Ishikawa (cell line): Measurements from ENCODE around the gene ENG.

ENCODE experiments used
- CEBPB ChIP-seq: IDR thresholded peaks from 2 replicates; pipeline ENCODE4 v1.6.1; 2012
- EP300 ChIP-seq: IDR thresholded peaks from 2 replicates; pipeline ENCODE4 v1.6.1; 2012; ENCODE audit warnings: borderline replicate concordance
- TAF1 ChIP-seq: IDR thresholded peaks from 2 replicates; pipeline ENCODE4 v1.6.1; 2012; ENCODE audit warnings: low read depth, mild to moderate bottlenecking
- TEAD4 ChIP-seq: IDR thresholded peaks from 2 replicates; pipeline ENCODE4 v1.6.1; 2012
- TF ChIP-seq, protein P1 (sequence below): IDR thresholded peaks from 2 replicates; pipeline ENCODE4 v1.6.1; 2012

DNA sequence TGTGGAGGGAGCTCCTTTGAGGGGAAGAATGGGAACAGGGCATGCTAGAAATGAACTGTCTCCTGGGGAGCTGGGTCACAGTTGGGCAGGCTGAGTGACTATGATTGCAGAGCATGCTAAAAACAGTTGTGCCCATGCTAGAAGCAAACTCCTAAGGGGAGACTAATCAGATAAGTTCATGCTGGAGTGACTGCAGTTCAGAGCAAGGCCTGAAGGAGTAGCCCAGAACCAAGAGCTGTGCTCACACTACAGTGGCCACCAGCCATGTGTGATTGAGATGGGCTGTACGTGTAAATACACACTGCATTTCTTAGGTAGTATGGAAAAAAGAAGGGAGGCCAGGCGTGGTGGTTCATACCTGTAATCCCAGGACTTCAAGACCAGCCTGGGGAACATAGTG is 33.3 kb upstream of the ENG start:
- TF ChIP-seq TEAD4 (no peak), EP300 (no peak), CEBPB (no peak), TAF1 (no peak)
- TF ChIP-seq, protein P1, sequence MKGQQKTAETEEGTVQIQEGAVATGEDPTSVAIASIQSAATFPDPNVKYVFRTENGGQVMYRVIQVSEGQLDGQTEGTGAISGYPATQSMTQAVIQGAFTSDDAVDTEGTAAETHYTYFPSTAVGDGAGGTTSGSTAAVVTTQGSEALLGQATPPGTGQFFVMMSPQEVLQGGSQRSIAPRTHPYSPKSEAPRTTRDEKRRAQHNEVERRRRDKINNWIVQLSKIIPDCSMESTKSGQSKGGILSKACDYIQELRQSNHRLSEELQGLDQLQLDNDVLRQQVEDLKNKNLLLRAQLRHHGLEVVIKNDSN: no peak
